CD4-positive, alpha-beta T cell (primary cell): ENCODE measurements around the gene FAM110A. TPM values are rescaled to one million over a fixed set of nuclear protein-coding genes. Genes with fewer than 3 reads are reported as not detected.

Source experiments
- ATAC-seq: fragments of 200-7000 bp; cut with Tn5 transposase; one replicate; pipeline ENCODE4 v1.10.0; 2022; ENCODE audit warnings: mild to moderate bottlenecking; ENCODE audit not compliant: poor library complexity
- CTCF ChIA-PET: fragments of 350-600 bp; sonication (Branson Sonifier 250); formaldehyde crosslinking; loops from one replicate; lab custom pipeline; 2021; ENCODE audit warnings: antibody characterized with exemption, inconsistent platforms; lab: Charles Lee
- POLR2A ChIA-PET: fragments of 350-600 bp; sonication (Branson Sonifier 250); formaldehyde crosslinking; loops from one replicate; lab custom pipeline; 2021; ENCODE audit warnings: antibody characterized with exemption, inconsistent platforms; lab: Charles Lee
- DNase-seq, 14 experiments: peaks; one replicate each; pipeline ENCODE4 v3.0.0-alpha.2; 2013 to 2020; ENCODE audit warnings: mixed read lengths in 2 of 14
- H3K27ac ChIP-seq, 2 donors: one replicate each; pipeline versions ENCODE4 v1.5.1 to v1.7.0; 2013; ENCODE audit warnings: low read length in 2 of 2, low read depth in 1 of 2, mild to moderate bottlenecking in 1 of 2
- H3K27me3 ChIP-seq, 2 experiments: 1 replicate in 1 of 2; 2 replicates in 1 of 2; pipeline versions ENCODE4 v1.6.1 to v1.7.0; 2013; ENCODE audit warnings: low read length in 2 of 2, control low read depth in 1 of 2, mild to moderate bottlenecking in 1 of 2, moderate library complexity in 1 of 2; ENCODE audit not compliant: insufficient read depth in 2 of 2, control insufficient read depth in 1 of 2
- H3K36me3 ChIP-seq: one replicate; pipeline ENCODE4 v1.6.1; 2013; ENCODE audit warnings: low read length, control low read depth; ENCODE audit not compliant: insufficient read depth
- H3K4me1 ChIP-seq: one replicate; pipeline ENCODE4 v1.6.1; 2013; ENCODE audit warnings: low read length, control low read depth; ENCODE audit not compliant: insufficient read depth
- H3K4me3 ChIP-seq: one replicate; pipeline ENCODE4 v1.5.1; 2013; ENCODE audit warnings: mild to moderate bottlenecking, low read length, moderate library complexity
- H3K9me3 ChIP-seq, 2 experiments: 1 replicate in 1 of 2; 2 replicates in 1 of 2; pipeline versions ENCODE4 v1.6.1 to v1.7.0; 2013; ENCODE audit warnings: low read length in 2 of 2, mild to moderate bottlenecking in 2 of 2, control low read depth in 1 of 2, moderate library complexity in 1 of 2; ENCODE audit not compliant: control insufficient read depth in 1 of 2, insufficient read depth in 1 of 2
- H3K27ac Mint-ChIP-seq: one replicate; pipeline ENCODE4 v1.8.0; 2020; ENCODE audit warnings: mixed read lengths
- H3K27me3 Mint-ChIP-seq: one replicate; pipeline ENCODE4 v1.8.0; 2021; ENCODE audit warnings: mixed read lengths
- H3K36me3 Mint-ChIP-seq: one replicate; pipeline ENCODE4 v1.8.0; 2021; ENCODE audit warnings: low read depth, mixed read lengths
- H3K4me1 Mint-ChIP-seq: one replicate; pipeline ENCODE4 v1.8.0; 2021; ENCODE audit warnings: low read depth, mixed read lengths
- H3K4me3 Mint-ChIP-seq: one replicate; pipeline ENCODE4 v1.8.0; 2020; ENCODE audit warnings: mild to moderate bottlenecking, mixed read lengths
- H3K9me3 Mint-ChIP-seq: one replicate; pipeline ENCODE4 v1.8.0; 2020; ENCODE audit warnings: mixed read lengths
- intact Hi-C, 2 experiments: fragments of 100-400 bp; cut with DNase I in 1 of 2; cut with micrococcal nuclease in 1 of 2; formaldehyde crosslinking; loops; one replicate each; pipeline versions ENCODE4 v1.15.1 to v1.9.0; 2023 to 2025; cut with DNase I, micrococcal nuclease
- total RNA-seq, 174 experiments: library from RNA in 2 of 174; stranded (reverse) in 2 of 174; gene quantifications; one replicate each; pipeline ENCODE4 v1.2.3 and lab custom pipeline; 2021 to 2026
- TF ChIP-seq, protein P1 (sequence below): fragments of 200-600 bp; IDR thresholded peaks from one replicate; pipeline ENCODE4 v1.8.0; 2022; ENCODE audit warnings: antibody characterized with exemption, mild to moderate bottlenecking

The FAM110A gene
- total RNA-seq, 2 experiments from 2014 or later, result 4.5 to 4.8 TPM

DNA sequence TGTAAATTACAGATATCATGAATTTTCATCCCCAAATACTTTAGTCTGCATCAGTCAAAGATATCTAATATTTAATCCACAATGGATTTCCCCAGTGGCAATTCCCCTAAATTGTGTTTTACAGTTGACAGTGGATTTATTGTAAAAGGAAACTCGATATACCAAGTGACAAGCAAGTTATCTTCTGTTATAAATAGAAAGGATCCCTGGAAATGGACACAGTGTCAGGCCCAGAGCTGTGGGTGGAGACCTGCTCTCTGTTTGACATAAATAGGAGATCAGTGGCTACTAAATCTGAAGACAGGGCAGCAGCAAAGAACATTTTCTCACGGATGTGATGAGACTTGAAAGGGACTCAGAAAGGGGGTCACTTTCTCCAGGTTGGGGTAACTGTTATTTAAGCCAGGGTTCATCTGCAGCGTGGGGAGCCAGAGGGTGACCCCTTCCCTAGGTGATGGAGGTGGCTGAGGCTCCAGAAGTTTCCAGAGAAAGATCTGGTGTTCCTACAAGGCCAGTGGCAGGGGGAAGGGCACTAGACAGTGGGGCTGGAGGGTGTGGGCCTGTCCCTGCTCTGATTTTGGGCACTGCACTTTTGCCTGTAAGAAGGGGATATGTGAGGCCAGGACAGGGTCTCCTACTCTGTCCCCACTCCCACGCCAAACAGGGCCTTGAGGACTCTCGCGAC lies 12.3 kb upstream of the FAM110A start:
- no peak for ATAC-seq
- H3K4me1 Mint-ChIP-seq, result peaks cover 1% of the 10 kb centered on the region
- CTCF ChIA-PET, result interaction anchor here (1.1 kb wide), 1 partner anchor 392 kb away, joined by 3 read pairs; no protein-coding TSS in a partner anchor

DNA sequence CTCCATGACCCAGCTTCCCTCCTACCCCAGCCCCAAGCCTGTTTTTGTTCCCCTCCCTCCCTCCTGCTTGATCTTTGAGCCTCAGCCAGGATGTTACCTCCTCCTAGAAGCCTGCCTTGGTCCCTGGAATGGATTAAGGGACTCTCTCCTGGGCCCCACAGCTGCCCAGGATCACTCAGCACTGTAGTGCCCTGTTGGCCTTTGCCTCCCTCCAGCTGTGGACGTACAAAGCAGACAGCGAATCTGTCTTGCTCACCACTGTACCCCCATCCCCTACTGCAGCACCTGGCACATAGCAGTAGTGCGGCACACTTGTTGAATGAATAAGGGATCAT lies 11.8 kb upstream of the FAM110A start:
- no peak for ATAC-seq
- Histone ChIP-seq H3K27me3 (no peaks in the 10 kb centered on the region), H3K27ac (no peak overlapping the region), H3K4me3 (no peak overlapping the region), H3K36me3 (no peaks in the 10 kb centered on the region), H3K4me1 (peaks cover 4% of the 10 kb centered on the region), H3K9me3 (no peaks in the 10 kb centered on the region)
- POLR2A ChIA-PET, result no interaction called here
- TF ChIP-seq, protein P1, sequence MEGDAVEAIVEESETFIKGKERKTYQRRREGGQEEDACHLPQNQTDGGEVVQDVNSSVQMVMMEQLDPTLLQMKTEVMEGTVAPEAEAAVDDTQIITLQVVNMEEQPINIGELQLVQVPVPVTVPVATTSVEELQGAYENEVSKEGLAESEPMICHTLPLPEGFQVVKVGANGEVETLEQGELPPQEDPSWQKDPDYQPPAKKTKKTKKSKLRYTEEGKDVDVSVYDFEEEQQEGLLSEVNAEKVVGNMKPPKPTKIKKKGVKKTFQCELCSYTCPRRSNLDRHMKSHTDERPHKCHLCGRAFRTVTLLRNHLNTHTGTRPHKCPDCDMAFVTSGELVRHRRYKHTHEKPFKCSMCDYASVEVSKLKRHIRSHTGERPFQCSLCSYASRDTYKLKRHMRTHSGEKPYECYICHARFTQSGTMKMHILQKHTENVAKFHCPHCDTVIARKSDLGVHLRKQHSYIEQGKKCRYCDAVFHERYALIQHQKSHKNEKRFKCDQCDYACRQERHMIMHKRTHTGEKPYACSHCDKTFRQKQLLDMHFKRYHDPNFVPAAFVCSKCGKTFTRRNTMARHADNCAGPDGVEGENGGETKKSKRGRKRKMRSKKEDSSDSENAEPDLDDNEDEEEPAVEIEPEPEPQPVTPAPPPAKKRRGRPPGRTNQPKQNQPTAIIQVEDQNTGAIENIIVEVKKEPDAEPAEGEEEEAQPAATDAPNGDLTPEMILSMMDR, result no peak
- CTCF ChIA-PET, result interaction anchor here (1.1 kb wide), 1 partner anchor 391 kb away, joined by 3 read pairs; no protein-coding TSS in a partner anchor
- no peak overlapping the region for H3K27ac Mint-ChIP-seq
- no peak for DNase-seq
- no peaks in the 10 kb centered on the region for H3K4me1 Mint-ChIP-seq
- no peak overlapping the region for H3K4me3 Mint-ChIP-seq
- no peaks in the 10 kb centered on the region for H3K27me3 Mint-ChIP-seq
- intact Hi-C loops, result no loop called here
- no peaks in the 10 kb centered on the region for H3K9me3 Mint-ChIP-seq
- H3K36me3 Mint-ChIP-seq, result no peaks in the 10 kb centered on the region

More for the DNA sequence above, 12.3 kb upstream of the FAM110A start:
- TF ChIP-seq, protein P1, result no peak
- Mint-ChIP-seq H3K9me3 (no peaks in the 10 kb centered on the region), H3K36me3 (no peaks in the 10 kb centered on the region), H3K27me3 (peaks cover 1% of the 10 kb centered on the region), H3K4me3 (no peak overlapping the region), H3K27ac (no peak overlapping the region)
- H3K4me1 ChIP-seq, result peaks cover 4% of the 10 kb centered on the region
- no peaks in the 10 kb centered on the region for H3K27me3 ChIP-seq
- no peak overlapping the region for H3K27ac ChIP-seq
- H3K9me3 ChIP-seq, result no peaks in the 10 kb centered on the region
- DNase-seq, result no peak
- no peaks in the 10 kb centered on the region for H3K36me3 ChIP-seq
- intact Hi-C loops, result no loop called here
- no peak overlapping the region for H3K4me3 ChIP-seq
- POLR2A ChIA-PET, result no interaction called here

DNA sequence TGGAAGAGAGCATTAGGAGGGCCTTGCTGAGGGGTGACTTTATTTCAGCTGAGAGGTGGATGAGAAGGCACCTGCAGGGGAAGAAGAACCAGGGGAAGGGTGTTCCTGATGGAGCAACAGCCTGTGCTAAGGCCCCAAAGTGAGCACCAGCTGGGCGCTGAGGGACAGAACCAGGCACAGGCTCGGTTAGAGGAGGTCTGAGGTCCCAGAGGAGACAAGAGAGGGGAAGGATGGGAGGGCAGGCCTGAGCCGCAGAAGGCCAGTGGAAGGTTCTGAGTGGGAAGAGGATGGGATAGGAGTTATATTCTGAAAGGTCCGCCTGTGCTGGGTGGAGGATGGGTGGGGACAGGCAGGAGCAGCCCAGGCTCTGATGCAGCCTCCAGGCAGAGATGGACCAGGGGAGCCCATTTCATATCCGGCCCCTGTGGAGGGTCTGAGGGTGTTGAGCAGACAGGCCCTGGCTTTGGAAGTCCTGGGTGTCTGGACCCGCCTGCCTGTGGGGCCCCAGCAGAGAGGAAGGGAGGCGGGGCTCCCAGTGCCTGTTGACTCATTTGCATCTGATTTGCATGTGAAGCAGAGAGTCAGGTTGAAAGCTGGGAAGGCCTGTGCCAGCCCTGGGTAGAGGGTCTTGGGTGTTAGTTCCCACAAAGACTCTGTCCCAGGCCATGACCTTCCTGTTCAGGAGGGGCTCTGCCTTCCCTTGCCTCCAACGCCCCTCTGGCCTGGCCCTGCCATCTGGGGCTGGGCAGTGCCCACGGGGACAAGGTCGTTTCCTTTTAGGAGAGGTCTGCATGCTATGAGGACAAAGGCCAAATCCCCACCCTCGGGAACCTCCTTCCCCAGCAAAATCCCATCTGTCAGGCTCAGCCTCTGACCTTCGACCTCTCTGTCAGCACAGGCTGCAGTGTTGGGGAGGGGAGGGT lies 10.6 kb upstream of the FAM110A start:
- no peak for ATAC-seq
- Histone ChIP-seq H3K27me3 (no peaks in the 10 kb centered on the region), H3K9me3 (no peaks in the 10 kb centered on the region), H3K27ac (no peak overlapping the region), H3K4me1 (peaks cover 4% of the 10 kb centered on the region), H3K4me3 (no peak overlapping the region), H3K36me3 (no peaks in the 10 kb centered on the region)
- no peak overlapping the region for H3K4me3 Mint-ChIP-seq
- no peaks in the 10 kb centered on the region for H3K27me3 Mint-ChIP-seq
- POLR2A ChIA-PET, result no interaction called here
- TF ChIP-seq, protein P1, result no peak
- CTCF ChIA-PET, result interaction anchor here (1.1 kb wide), 1 partner anchor 390 kb away, joined by 3 read pairs; no protein-coding TSS in a partner anchor
- no peak for DNase-seq
- H3K9me3 Mint-ChIP-seq, result no peaks in the 10 kb centered on the region
- H3K4me1 Mint-ChIP-seq, result no peaks in the 10 kb centered on the region
- intact Hi-C loops, result no loop called here
- no peaks in the 10 kb centered on the region for H3K36me3 Mint-ChIP-seq
- H3K27ac Mint-ChIP-seq, result no peak overlapping the region
